ENCODE measurements around the gene TMEM63A.
A peak's percentile ranks its signal among the peaks of the same experiment; 100 is the strongest.

TMEM63A gene

GRCh38 chr1:225845571-225846259 is 36.5 kb downstream of the TMEM63A start:
- DNase-seq (ENCODE audit: low spot score), result no peak
- peak; percentile 46 for TF ChIP-seq CTCF (IDR thresholded peaks at IDR 0.05; ENCODE audit: extremely low read depth, missing control alignments)

GRCh38 chr1:225845097-225845496 is 37.1 kb downstream of the TMEM63A start:
- TF ChIP-seq CTCF (IDR thresholded peaks at IDR 0.05; ENCODE audit: extremely low read depth, missing control alignments), result no peak
- no peak for DNase-seq (ENCODE audit: low spot score)

- no peak for TF ChIP-seq CTCF (IDR thresholded peaks at IDR 0.05; ENCODE audit: extremely low read depth, missing control alignments)
- no peak for DNase-seq (ENCODE audit: low spot score)
Measured at GRCh38 chr1:225844236-225845061, 37.7 kb downstream of the TMEM63A start.

GRCh38 chr1:225843426-225843795 is 38.8 kb downstream of the TMEM63A start:
- DNase-seq (ENCODE audit: low spot score), result no peak
- TF ChIP-seq CTCF (IDR thresholded peaks at IDR 0.05; ENCODE audit: extremely low read depth, missing control alignments), result no peak

GRCh38 chr1:225842788-225843425 is 39.3 kb downstream of the TMEM63A start:
- no peak for DNase-seq (ENCODE audit: low spot score)
- no peak for TF ChIP-seq CTCF (IDR thresholded peaks at IDR 0.05; ENCODE audit: extremely low read depth, missing control alignments)

GRCh38 chr1:225842074-225842473 is 40.1 kb downstream of the TMEM63A start:
- no peak for DNase-seq (ENCODE audit: low spot score)
- TF ChIP-seq CTCF (IDR thresholded peaks at IDR 0.05; ENCODE audit: extremely low read depth, missing control alignments), result no peak

- DNase-seq (ENCODE audit: low spot score), result no peak
- TF ChIP-seq CTCF (IDR thresholded peaks at IDR 0.05; ENCODE audit: extremely low read depth, missing control alignments), result no peak
Measured at GRCh38 chr1:225840713-225841112, 41.5 kb downstream of the TMEM63A start.
